T-helper 2 cell treated with Interferon-gamma antibody and Interleukin-4, amounts not matched to agents 5 μg/mL and 100 μg/mL, for 36 hours (primary cell): ENCODE results near the gene ABCA2.
"Not testable (repeated sequence)": the region's sequence is repeated elsewhere in the genome, so short reads cannot be mapped to it uniquely, and the experiment has no call there.

Source experiments
- DNase-seq: peaks from one replicate; pipeline ENCODE4 v3.0.0; 2021; ENCODE audit warnings: low spot score
- H3K27ac Mint-ChIP-seq: one replicate; pipeline ENCODE4 v1.8.0; 2021; ENCODE audit warnings: mild to moderate bottlenecking, mixed read lengths
- H3K27me3 Mint-ChIP-seq: one replicate; pipeline ENCODE4 v1.8.0; 2021; ENCODE audit warnings: low read depth, mixed read lengths
- H3K36me3 Mint-ChIP-seq: one replicate; pipeline ENCODE4 v1.8.0; 2021; ENCODE audit warnings: low read depth, mixed read lengths
- H3K4me1 Mint-ChIP-seq: one replicate; pipeline ENCODE4 v1.8.0; 2021; ENCODE audit warnings: low read depth, mixed read lengths
- H3K4me3 Mint-ChIP-seq: one replicate; pipeline ENCODE4 v1.8.0; 2022; ENCODE audit warnings: mild to moderate bottlenecking, moderate library complexity, mixed read lengths
- H3K9me3 Mint-ChIP-seq: one replicate; pipeline ENCODE4 v1.8.0; 2021; ENCODE audit warnings: mixed read lengths

Gene ABCA2

DNA sequence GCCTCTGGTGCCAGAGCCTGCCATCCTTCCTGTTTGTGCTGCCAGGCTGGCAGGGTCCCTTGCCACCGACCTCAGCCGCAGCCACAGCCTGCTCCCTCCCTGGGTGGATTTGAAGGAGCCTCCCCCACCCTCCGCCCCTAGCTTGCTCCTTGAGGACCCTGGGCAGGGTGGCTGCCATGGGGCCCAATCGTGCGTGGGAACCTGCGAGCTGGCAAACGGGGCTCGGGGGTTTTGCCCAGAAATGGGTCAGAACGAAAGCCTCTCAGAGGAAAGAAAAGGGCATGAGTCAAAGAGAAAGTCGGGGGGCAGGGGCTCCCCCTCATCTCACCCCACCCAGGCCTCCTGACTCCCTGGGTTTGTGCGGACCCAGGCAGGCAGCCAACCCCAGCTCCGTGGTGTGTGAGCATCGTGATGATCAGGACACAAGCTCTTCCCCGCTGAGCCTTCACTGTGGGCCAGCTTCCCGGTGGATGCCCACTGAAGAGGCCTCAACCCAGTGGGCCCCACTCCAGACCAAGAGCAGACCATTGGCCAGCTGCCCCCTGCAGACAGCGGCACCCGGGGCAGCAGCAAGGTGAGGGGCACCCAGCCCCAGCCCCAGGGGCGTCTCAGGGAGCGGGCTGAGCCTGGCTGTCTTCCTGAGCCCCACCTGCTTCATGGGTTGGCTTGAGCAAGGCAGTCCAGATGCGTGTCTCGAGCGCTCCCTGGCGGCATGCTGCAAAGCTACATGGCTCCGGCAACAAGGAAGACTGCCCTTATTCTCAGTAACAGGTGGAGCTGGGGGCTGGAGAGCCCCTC is 6.9 kb upstream of the ABCA2 start:
- Mint-ChIP-seq H3K9me3 (no peaks in the 10 kb centered on the region), H3K36me3 (no peaks in the 10 kb centered on the region), H3K27ac (peak overlapping the region; percentile 79)

DNA sequence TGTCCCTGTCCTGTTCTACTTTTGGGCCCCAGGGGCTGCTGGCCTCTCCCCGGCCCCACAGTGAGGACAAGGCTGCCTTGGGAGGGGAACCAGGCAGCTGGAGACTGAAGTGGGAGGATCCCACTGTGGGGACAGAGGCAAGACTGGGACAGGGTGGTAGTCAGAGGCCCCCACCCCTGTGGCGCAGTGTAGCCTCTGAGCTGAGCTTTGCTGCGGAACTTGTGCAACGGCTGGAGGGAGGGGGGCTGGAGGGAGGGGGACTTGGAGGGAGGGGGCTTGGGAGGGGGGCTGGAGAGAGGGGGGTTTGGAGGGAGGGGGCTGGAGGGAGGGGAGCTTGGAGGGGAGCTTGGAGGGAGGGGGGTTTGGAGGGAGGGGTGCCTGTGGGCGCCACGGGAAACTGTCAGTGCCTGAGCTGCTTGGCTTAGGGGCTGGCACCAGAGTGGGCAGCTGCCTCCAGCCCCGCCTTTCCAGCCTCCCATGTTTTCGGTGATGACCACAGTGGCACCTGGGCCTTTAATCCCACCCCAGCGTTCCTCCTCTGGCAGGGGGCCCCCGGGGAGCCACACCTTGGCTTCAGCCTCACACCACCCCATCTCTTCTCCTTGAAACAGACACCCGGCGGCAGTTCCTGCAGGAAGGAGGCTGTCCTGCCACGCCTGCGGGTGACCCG is 6.1 kb upstream of the ABCA2 start:
- Mint-ChIP-seq H3K4me1 (peaks cover 33% of the 10 kb centered on the region), H3K36me3 (no peaks in the 10 kb centered on the region), H3K27ac (peak overlapping the region; percentile 79), H3K9me3 (no peaks in the 10 kb centered on the region), H3K4me3 (peak overlapping the region; percentile 72), H3K27me3 (no peaks in the 10 kb centered on the region)
- DNase-seq = no peak

More for the DNA sequence above, 6.9 kb upstream of the ABCA2 start:
- Mint-ChIP-seq H3K4me1 (peaks cover 27% of the 10 kb centered on the region), H3K4me3 (peak overlapping the region; percentile 72), H3K27me3 (no peaks in the 10 kb centered on the region)
- peak; percentile 80 for DNase-seq

DNA sequence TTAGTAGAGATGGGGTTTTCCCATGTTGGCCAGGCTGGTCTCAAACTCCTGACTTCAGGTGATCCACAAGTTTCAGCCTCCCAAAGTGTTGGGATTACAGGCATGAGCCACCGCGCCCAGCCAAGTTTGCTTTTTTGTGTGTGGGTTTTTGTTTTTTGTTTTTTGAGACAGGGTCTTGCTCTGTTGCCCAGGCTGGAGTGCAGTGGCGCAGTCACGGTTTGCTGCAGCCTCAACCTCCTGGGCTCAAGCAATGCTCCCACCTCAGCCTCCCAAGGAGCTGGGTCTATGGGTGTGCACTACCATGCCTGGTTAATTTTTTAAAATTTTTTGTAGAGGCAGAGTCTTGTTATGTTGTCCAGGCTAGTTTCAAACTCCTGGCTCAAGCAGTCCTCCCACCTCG is 5.4 kb upstream of the ABCA2 start:
- Mint-ChIP-seq H3K4me1 (peaks cover 36% of the 10 kb centered on the region), H3K27ac (peak overlapping the region; percentile 55)
- H3K36me3 Mint-ChIP-seq, H3K4me3 Mint-ChIP-seq, DNase-seq, H3K9me3 Mint-ChIP-seq, H3K27me3 Mint-ChIP-seq: not testable (repeated sequence)

DNA sequence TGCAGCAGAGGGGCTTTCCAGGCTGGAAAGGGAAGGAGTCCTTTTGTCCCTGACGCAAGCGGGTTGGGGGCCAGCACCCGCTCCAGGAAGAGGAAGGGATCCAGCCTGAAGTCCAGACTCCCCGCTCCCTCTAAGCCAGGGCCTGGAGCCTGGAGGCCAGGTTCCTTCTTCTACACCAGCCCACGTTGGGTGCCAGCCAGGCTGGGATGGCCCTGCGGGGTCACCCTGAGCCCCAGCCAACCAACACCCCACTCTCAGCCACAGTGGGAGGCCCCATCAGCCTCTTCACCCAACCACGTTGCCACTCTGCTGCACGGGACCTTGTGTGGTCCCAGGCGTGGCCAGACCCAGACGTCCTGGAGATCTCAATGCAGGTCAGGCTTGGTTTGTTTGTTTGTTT is 4.8 kb upstream of the ABCA2 start:
- no peaks in the 10 kb centered on the region for H3K36me3 Mint-ChIP-seq
- H3K9me3 Mint-ChIP-seq = no peaks in the 10 kb centered on the region
- H3K4me3 Mint-ChIP-seq = no peak overlapping the region
- H3K27ac Mint-ChIP-seq = peak overlapping the region; percentile 35
- H3K27me3 Mint-ChIP-seq = no peaks in the 10 kb centered on the region
- DNase-seq = no peak
- H3K4me1 Mint-ChIP-seq = peaks cover 36% of the 10 kb centered on the region

DNA sequence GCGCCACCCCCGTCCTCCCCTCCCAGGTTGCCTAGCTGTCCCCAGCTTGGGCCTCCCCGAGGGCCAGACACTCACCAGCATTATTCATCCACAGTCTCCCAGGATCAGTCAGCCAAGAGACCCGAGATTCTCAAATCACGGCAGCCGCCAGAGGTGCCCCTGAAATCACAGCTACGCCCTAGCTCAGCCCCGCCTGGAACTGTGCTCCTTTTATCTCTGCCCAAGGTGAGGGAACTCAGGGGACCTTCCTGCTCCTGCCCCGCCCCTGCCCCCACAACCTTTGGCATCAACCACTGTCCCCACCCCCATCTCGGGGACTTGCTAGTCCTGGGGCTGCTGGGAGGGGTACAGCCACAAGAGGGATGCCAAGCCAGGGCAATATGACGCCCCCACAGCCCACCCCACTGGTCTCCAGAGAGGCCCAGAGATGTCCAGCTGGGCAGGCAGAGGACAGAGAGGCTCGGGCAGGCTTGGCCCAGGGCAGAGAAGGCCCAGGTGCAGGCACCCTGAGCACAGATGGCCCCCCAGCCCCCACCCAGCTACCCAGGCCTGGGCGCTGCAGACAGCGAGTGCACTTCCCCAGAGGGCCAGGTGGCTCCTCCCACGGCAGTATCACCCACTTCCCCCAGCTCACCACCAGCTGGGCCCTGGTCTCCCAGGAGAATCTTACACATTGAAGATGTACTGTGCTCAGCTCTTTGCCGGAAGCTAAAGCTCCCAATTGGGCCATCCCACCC is 4.0 kb upstream of the ABCA2 start, which contains the start of gene FUT7:
Gene FUT7 (minus strand): TSS at position 185 of the 737 bp plus-strand sequence. CDS start 97 bp downstream, at position 88.
- H3K27me3 Mint-ChIP-seq = no peaks in the 10 kb centered on the region
- no peaks in the 10 kb centered on the region for H3K9me3 Mint-ChIP-seq
- DNase-seq = no peak
- H3K4me3 Mint-ChIP-seq = peak within 1 kb of the TSS; percentile 2
- H3K36me3 Mint-ChIP-seq = no peaks in the 10 kb centered on the region
- no peak within 1 kb of the TSS for H3K27ac Mint-ChIP-seq
- peaks cover 36% of the 10 kb centered on the region for H3K4me1 Mint-ChIP-seq

DNA sequence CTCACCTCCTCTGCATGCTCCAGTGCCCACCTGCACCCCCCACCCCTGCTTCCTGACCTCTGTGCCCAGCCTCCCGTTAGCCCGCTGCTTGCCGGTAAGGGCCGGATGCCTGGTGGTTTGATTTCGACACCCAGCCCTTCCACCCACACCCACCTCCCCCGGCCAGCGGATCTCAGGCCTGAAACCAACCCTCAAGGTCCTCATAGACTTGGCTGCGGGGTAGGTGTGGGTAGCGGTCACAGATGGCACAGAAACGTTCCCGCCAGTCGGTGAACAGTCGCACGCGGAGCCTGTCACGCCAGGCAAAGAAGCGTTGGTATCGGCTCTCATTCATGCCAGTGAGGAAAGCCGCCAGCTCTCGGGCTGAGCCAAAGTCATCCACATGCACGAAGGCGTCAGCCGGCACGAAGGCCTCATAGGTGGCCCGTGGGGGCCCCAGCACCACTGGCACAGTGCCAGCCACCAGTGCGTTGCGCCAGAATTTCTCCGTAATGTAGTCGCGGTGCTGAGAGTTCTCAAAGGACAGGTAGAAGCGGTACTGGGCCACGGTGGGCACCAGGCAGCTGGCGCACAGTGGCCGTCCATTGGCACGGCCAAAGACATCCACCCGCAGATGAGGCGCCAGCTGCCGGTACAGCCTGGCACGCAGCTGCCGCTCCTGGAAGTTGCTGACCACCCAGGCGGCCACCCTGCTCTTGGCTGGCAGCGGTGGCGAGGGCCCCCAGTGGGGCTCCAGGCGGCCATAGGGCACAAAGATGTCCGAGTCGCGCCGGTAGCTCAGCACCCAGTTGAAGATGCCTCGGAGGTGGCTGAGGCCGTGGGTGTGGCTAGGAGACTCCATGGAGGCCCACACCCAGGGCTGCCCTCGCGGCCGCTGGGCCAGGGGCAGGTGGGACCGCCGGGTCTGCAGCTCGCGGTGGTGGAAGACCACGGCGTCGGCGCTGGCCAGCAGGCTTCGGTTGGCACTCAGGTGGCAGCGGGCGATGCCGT is 2.8 kb upstream of the ABCA2 start:
- DNase-seq = peak; percentile 49
- peak overlapping the region; percentile 67 for H3K27ac Mint-ChIP-seq
- H3K36me3 Mint-ChIP-seq = no peaks in the 10 kb centered on the region
- no peaks in the 10 kb centered on the region for H3K27me3 Mint-ChIP-seq
- H3K4me3 Mint-ChIP-seq = peak overlapping the region; percentile 50
- peaks cover 36% of the 10 kb centered on the region for H3K4me1 Mint-ChIP-seq
- H3K9me3 Mint-ChIP-seq = no peaks in the 10 kb centered on the region

DNA sequence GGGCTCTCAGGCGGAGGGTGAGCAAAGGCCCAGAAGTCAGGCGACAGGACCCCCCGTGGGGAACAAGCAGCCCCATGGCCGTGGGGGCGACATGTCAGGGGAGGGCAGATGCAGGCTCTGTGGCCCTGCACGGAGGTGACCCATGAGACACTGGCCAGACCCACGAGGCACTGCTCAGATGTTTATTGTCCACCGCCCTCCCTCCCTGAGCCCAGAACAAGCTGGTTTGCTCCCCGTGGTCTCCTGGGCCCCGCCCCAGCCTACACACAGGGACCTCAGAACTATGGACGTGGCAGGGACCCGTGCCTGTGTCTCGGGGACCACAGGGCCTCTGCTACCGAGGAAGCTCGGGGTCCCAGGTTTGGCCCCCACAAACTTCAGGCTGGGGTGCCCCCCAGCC is 2.0 kb upstream of the ABCA2 start:
- H3K4me3 Mint-ChIP-seq = peak overlapping the region; percentile 77
- H3K27ac Mint-ChIP-seq = no peak overlapping the region
- DNase-seq = no peak
- no peaks in the 10 kb centered on the region for H3K9me3 Mint-ChIP-seq
- peaks cover 33% of the 10 kb centered on the region for H3K4me1 Mint-ChIP-seq
- no peaks in the 10 kb centered on the region for H3K36me3 Mint-ChIP-seq
- no peaks in the 10 kb centered on the region for H3K27me3 Mint-ChIP-seq

DNA sequence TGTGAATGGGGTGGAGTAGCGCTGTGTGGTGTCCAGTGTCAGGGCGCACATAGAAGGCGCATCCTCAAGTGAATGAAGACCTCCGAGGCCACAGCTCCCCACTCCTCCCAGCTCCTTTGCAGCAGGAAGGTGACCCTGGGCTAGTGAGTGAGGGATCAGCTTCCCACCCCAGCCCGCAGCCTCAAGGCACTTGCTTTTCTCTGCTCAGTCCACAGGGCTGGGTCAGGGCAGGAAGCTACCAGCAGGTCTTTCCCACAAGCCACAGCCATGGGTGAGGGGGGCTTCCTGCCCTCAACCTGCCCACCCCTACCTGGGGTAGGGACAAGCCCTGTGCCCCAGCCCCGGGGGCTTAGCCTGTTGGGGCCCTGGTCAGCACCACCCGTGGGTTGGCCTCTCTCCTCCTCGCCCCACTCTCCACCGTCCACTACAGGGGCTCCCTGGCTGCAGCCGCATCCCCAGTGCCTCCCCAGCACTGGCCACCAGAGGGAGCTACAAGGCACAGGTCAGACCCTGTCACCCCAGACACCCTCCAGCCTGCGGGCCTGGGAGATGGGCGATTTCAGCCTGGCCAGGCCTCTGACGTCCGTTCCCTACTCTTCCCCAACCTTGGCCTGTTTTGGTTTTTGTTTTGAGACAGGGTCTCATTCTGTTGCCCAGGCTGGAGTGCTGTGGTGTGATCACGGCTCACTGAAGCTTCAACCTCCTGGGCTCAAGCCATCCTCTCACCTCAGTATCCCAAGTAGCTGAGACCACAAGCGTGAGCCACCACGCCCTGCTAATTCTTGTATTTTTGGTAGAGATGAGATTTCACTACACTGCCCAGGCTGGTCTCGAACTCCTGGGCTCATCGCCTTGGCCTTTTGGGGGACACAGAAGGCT is 1.3 kb upstream of the ABCA2 start:
- no peaks in the 10 kb centered on the region for H3K9me3 Mint-ChIP-seq
- H3K4me1 Mint-ChIP-seq = peaks cover 26% of the 10 kb centered on the region
- H3K36me3 Mint-ChIP-seq = no peaks in the 10 kb centered on the region
- H3K4me3 Mint-ChIP-seq = peak overlapping the region; percentile 77
- peak; percentile 69 for DNase-seq
- H3K27me3 Mint-ChIP-seq = no peaks in the 10 kb centered on the region
- peak overlapping the region; percentile 74 for H3K27ac Mint-ChIP-seq

DNA sequence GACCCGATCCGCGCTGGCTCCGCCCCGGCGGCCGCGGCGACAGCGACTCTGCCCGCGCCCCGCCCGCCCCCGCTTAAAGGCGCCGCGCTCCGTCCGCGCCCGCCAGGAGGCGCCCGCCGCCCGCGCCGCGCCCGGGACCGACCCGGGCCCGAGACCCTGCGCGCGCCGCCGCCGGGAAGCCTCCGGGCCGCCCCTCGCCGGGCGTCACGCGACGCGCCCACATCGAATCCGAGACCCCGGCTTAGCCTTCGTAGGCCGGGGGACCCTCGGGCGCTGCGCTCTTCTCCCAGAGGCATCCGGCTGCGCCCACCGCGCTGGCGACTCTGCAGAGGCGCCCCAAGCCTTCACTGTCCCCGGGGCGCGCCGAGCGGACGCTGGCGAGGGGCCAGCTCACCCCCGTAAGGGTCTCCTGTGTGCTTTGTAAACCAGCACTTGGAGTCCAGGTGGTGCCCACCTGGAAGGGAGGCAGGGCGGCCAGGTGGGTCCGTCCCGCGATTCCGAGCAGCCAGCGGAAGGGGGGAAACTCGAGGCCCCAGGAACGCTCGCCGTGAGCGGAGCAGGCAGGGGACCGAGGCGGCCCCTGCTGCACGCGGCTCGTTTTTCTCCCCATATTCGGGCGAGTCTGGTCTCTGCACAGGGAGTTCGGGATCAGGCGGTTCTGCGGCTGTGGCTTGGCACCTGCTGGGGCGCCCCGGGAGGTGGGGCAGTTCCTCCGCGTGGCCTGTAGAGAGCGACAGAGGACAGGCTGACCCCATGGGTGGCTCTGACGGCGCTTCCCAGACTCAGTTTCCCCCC is 423 bp upstream of the ABCA2 start:
- peak; percentile 78 for DNase-seq
- H3K27ac Mint-ChIP-seq = no peak overlapping the region
- H3K27me3 Mint-ChIP-seq = no peaks in the 10 kb centered on the region
- H3K9me3 Mint-ChIP-seq = no peaks in the 10 kb centered on the region
- peak overlapping the region; percentile 74 for H3K4me3 Mint-ChIP-seq
- peaks cover 22% of the 10 kb centered on the region for H3K4me1 Mint-ChIP-seq
- H3K36me3 Mint-ChIP-seq = no peaks in the 10 kb centered on the region

DNA sequence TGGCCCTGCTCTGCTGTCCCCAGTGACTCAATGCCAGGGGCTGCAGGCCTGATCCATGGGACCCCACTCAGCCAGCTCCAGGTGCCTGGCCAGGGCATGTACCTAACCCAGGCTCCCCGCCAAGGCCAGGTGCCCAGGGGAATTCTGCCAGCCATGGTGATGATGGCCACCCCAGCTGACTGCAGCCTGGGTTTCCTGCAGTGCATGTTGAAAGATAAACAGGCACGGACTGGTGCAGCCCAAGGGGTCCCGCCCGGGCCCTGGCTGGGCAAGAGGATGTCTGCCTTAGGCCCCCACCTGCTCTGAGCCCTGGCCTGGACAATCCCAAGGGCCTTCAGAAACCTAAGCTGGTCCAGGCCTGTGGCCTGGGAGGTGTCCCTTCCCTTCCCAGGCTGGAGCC is 1.2 kb downstream of the ABCA2 start:
- Mint-ChIP-seq H3K27ac (no peak overlapping the region), H3K9me3 (no peaks in the 10 kb centered on the region), H3K36me3 (no peaks in the 10 kb centered on the region), H3K27me3 (no peaks in the 10 kb centered on the region), H3K4me1 (peaks cover 21% of the 10 kb centered on the region), H3K4me3 (peak overlapping the region; percentile 81)
- no peak for DNase-seq

DNA sequence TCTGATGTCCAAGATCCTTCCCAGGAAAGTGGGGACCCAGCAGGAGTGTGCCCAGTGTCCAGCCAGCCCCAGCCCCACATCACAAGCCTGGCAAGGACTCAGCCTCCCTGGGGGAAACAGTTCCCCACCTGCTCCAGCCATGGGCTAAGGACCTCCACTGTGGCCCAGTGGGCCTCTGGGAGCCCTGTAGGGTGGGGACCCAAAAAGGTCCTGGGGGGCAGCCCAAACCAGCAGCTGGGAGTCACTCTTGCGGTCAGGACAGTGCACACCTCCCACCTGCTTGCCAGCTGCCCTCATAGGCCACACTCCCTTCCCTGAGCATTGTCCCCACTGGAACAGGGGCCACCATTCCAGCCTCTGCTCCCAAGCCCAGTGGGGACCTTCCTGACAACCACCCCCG is 1.7 kb downstream of the ABCA2 start:
- H3K9me3 Mint-ChIP-seq = no peaks in the 10 kb centered on the region
- no peaks in the 10 kb centered on the region for H3K27me3 Mint-ChIP-seq
- H3K27ac Mint-ChIP-seq = no peak overlapping the region
- peaks cover 19% of the 10 kb centered on the region for H3K4me1 Mint-ChIP-seq
- DNase-seq = no peak
- no peak overlapping the region for H3K4me3 Mint-ChIP-seq
- no peaks in the 10 kb centered on the region for H3K36me3 Mint-ChIP-seq

DNA sequence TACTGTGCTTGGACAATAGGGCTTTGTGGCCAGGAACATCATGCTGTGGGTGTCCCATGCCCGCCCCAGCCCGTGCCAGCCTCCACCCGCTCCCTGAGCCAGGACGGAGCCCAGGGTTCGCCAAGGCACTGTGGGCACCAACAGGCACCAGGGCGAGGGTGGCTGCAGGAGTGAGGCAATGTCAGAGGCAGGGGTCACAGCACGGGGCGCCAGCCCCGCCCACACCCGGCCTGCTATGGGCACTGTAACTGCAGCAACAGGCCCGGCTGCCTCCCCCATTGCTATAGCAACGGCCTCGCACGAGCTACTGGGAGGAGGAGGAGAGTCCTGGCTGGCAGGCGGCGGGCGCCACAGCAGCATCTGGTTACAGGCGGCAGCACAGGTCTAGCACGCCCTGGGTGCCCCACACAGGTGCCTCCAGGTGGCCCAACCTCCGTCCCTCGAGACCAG is 2.5 kb downstream of the ABCA2 start:
- Mint-ChIP-seq H3K4me1 (peaks cover 16% of the 10 kb centered on the region), H3K4me3 (no peak overlapping the region), H3K27ac (no peak overlapping the region)

More for the DNA sequence above, 2.5 kb downstream of the ABCA2 start:
- Mint-ChIP-seq H3K36me3 (no peaks in the 10 kb centered on the region), H3K9me3 (no peaks in the 10 kb centered on the region), H3K27me3 (no peaks in the 10 kb centered on the region)
- DNase-seq = no peak
